GM23248 (cell line): Measurements from ENCODE around the gene NOC4L. TPM values are rescaled to one million over a fixed set of nuclear protein-coding genes. Genes with fewer than 3 reads are reported as not detected.

Experiments used
- DNase-seq: peaks from one replicate; pipeline ENCODE4 v3.0.0-alpha.2; 2015
- H2AFZ ChIP-seq: fragments of 200-600 bp; sonication (generic); 2 replicates; pipeline ENCODE4 v1.6.1; 2016; ENCODE audit warnings: antibody characterized with exemption
- H3F3A ChIP-seq: fragments of 200-600 bp; sonication (generic); 2 replicates; pipeline ENCODE4 v1.6.1; 2016; ENCODE audit warnings: mild to moderate bottlenecking, antibody characterized with exemption, mixed run types; ENCODE audit not compliant: insufficient read depth
- H3K27ac ChIP-seq: fragments of 200-600 bp; sonication (generic); 2 replicates; pipeline ENCODE4 v1.5.1; 2016; ENCODE audit warnings: mild to moderate bottlenecking
- H3K27me3 ChIP-seq: fragments of 200-600 bp; sonication (generic); replicated peaks from 2 replicates; pipeline ENCODE4 v1.6.1; 2016; ENCODE audit warnings: mild to moderate bottlenecking; ENCODE audit not compliant: insufficient read depth
- H3K36me3 ChIP-seq: fragments of 200-600 bp; sonication (generic); 2 replicates; pipeline ENCODE4 v1.6.1; 2016; ENCODE audit warnings: low read depth, mild to moderate bottlenecking
- H3K4me1 ChIP-seq: fragments of 200-600 bp; sonication (generic); 2 replicates; pipeline ENCODE4 v1.6.1; 2016; ENCODE audit warnings: mild to moderate bottlenecking; ENCODE audit not compliant: insufficient read depth
- H3K4me2 ChIP-seq: fragments of 200-600 bp; sonication (generic); one replicate; pipeline ENCODE4 v1.6.1; 2016; ENCODE audit warnings: mild to moderate bottlenecking; ENCODE audit not compliant: unreplicated experiment
- H3K4me3 ChIP-seq: fragments of 200-600 bp; sonication (generic); 2 replicates; pipeline ENCODE4 v1.5.1; 2016; ENCODE audit warnings: mild to moderate bottlenecking
- H3K79me2 ChIP-seq: fragments of 200-600 bp; sonication (generic); 2 replicates; pipeline ENCODE4 v1.6.1; 2016; ENCODE audit warnings: mild to moderate bottlenecking; ENCODE audit not compliant: insufficient read depth
- H3K9ac ChIP-seq: fragments of 200-600 bp; sonication (generic); 2 replicates; pipeline ENCODE4 v1.6.1; 2016; ENCODE audit warnings: mild to moderate bottlenecking
- H3K9me2 ChIP-seq: fragments of 200-600 bp; sonication (generic); 2 replicates; pipeline ENCODE4 v1.6.1; 2016; ENCODE audit warnings: mixed run types, mild to moderate bottlenecking, moderate library complexity; ENCODE audit not compliant: insufficient read depth
- H3K9me3 ChIP-seq: fragments of 200-600 bp; sonication (generic); one replicate; pipeline ENCODE4 v1.6.1; 2017; ENCODE audit warnings: low read depth
- H4K20me1 ChIP-seq: fragments of 200-600 bp; sonication (generic); 2 replicates; pipeline ENCODE4 v1.6.0; 2016; ENCODE audit not compliant: insufficient read depth
- EZH2 ChIP-seq: fragments of 200-600 bp; sonication (generic); IDR thresholded peaks from 2 replicates; pipeline ENCODE4 v1.6.1; 2018; ENCODE audit warnings: antibody characterized with exemption, mild to moderate bottlenecking; ENCODE audit not compliant: insufficient read depth, poor library complexity, severe bottlenecking
- EZH2phosphoT487 ChIP-seq: fragments of 200-600 bp; sonication (generic); IDR thresholded peaks from 2 replicates; pipeline ENCODE4 v1.6.1; 2018; ENCODE audit warnings: antibody characterized with exemption, moderate library complexity, mild to moderate bottlenecking, low read depth; ENCODE audit not compliant: insufficient read depth
- WGBS, 2 experiments: methylation state at CpG; one replicate each; pipeline ENCODE4 v1.1.6; 2015 to 2017; ENCODE audit warnings: low lambda C conversion rate in 2 of 2, low coverage in 1 of 2; ENCODE audit errors: missing lambda C conversion rate in 2 of 2; 5-methylcytosine and 5-hydroxymethylcytosine counted together
- in situ Hi-C: fragments of 300-500 bp; cut with MboI; formaldehyde crosslinking; loops from 2 replicates; pipeline ENCODE4 v1.15.0; 2020
- polyA plus RNA-seq: library from polyadenylated mRNA; unstranded; fragments of >200 nt; fragmentation: Nextera tagmentation; extraction: Ambion mirVana; gene quantifications from 2 replicates; pipeline ENCODE4 v1.2.1, GENCODE V29; 2016
- total RNA-seq: library from RNA; depleted of rRNA; stranded (reverse); fragments of >200 nt; shearing (Covaris generic); gene quantifications from 2 replicates; pipeline ENCODE4 v1.2.3, GENCODE V29; 2014

The NOC4L gene
- total and polyA plus RNA-seq, 2 experiments from 2014 or later = 10.2 to 22.7 TPM

GRCh38 chr12:132171968-132172521, 27.8 kb downstream of the NOC4L start:
- Histone ChIP-seq H3K27ac (no peak overlapping the region), H3K9ac (no peak overlapping the region), H3K4me2 (no peak overlapping the region), H3F3A (0 out of 2 replicates have a peak, but pooled peaks cover 6% of the 10 kb centered on the region), H3K79me2 (no peaks in the 10 kb centered on the region), H3K36me3 (no peaks in the 10 kb centered on the region), H3K27me3 (peaks cover 13% of the 10 kb centered on the region; the same call in 1 of the 2 replicates), H3K9me2 (no peaks in the 10 kb centered on the region), H3K4me1 (peaks cover 10% of the 10 kb centered on the region; the same call in 1 of the 2 replicates), H3K9me3 (no peaks in the 10 kb centered on the region), H4K20me1 (no peaks in the 10 kb centered on the region), H2AFZ (no peak overlapping the region), H3K4me3 (no peak overlapping the region)
- DNase-seq = no peak
- 83 to 86% methylated on average over 20 to 28 of the region's 28 CpGs for WGBS, 2 experiments
- in situ Hi-C loops = loop anchor here (25.0 kb wide), 1 partner anchor 440 kb away; the partner anchor contains the start of genes LRCOL1 and P2RX2
- no peak for TF ChIP-seq EZH2
- TF ChIP-seq EZH2phosphoT487 = no peak

GRCh38 chr12:132172619-132173018, 28.4 kb downstream of the NOC4L start:
- Histone ChIP-seq H3F3A (0 out of 2 replicates have a peak, but pooled peaks cover 6% of the 10 kb centered on the region), H3K4me3 (no peak overlapping the region), H3K9me2 (no peaks in the 10 kb centered on the region), H3K79me2 (no peaks in the 10 kb centered on the region), H3K36me3 (no peaks in the 10 kb centered on the region), H3K4me2 (no peak overlapping the region), H3K9me3 (no peaks in the 10 kb centered on the region), H3K4me1 (peaks cover 10% of the 10 kb centered on the region; the same call in 1 of the 2 replicates), H3K27ac (no peak overlapping the region), H3K27me3 (peaks cover 19% of the 10 kb centered on the region; the same call in 1 of the 2 replicates), H2AFZ (no peak overlapping the region), H4K20me1 (no peaks in the 10 kb centered on the region), H3K9ac (no peak overlapping the region)
- in situ Hi-C loops = loop anchor here (25.0 kb wide), 1 partner anchor 440 kb away; the partner anchor contains the start of genes LRCOL1 and P2RX2
- 71 to 74% methylated on average over 13 to 15 of the region's 15 CpGs for WGBS, 2 experiments
- no peak for DNase-seq
- TF ChIP-seq EZH2phosphoT487 = no peak
- TF ChIP-seq EZH2 = no peak

GRCh38 chr12:132173135-132174014, 29.1 kb downstream of the NOC4L start:
- Histone ChIP-seq H3K4me2 (no peak overlapping the region), H3K9me2 (no peaks in the 10 kb centered on the region), H3K9ac (no peak overlapping the region), H3K79me2 (no peaks in the 10 kb centered on the region), H2AFZ (no peak overlapping the region), H3K27ac (no peak overlapping the region), H3K27me3 (peaks cover 23% of the 10 kb centered on the region; the same call in 1 of the 2 replicates), H3K9me3 (no peaks in the 10 kb centered on the region), H3K36me3 (no peaks in the 10 kb centered on the region), H4K20me1 (no peaks in the 10 kb centered on the region), H3F3A (0 out of 2 replicates have a peak, but pooled peaks cover 6% of the 10 kb centered on the region), H3K4me1 (peaks cover 10% of the 10 kb centered on the region; the same call in 1 of the 2 replicates), H3K4me3 (no peak overlapping the region)
- TF ChIP-seq EZH2phosphoT487 = no peak
- no peak for TF ChIP-seq EZH2
- WGBS, 2 experiments = 55 to 62% methylated on average over 32 to 35 of the region's 35 CpGs
- in situ Hi-C loops = loop anchor here (25.0 kb wide), 1 partner anchor 439 kb away; the partner anchor contains the start of genes LRCOL1 and P2RX2
- no peak for DNase-seq
